HepG2 (cell line): Measurements from ENCODE around the gene TDRD5. TPM values are rescaled to one million over a fixed set of nuclear protein-coding genes. Genes with fewer than 3 reads are reported as not detected.
A peak's percentile ranks its signal among the peaks of the same experiment; 100 is the strongest.

Experiments used
- ATAC-seq: fragments of 200-7000 bp; cut with Tn5 transposase; 3 replicates; pipeline ENCODE4 v1.9.1; 2020; ENCODE audit warnings: mild to moderate bottlenecking, moderate library complexity
- BruUV-seq: library from RNA; stranded (reverse); fragments of 400-500 nt; replicated peaks from 2 replicates; lab custom pipeline; 2021; lab: Mats Ljungman, UMichigan
- CTCF ChIA-PET: fragments of 300-600 bp; formaldehyde crosslinking; extraction: SDS; loops from one replicate; lab custom pipeline; 2021; ENCODE audit warnings: low total read pairs, inconsistent platforms, low intra/inter-chr PET ratio; lab: Yijun Ruan, JAX
- POLR2A ChIA-PET: fragments of 350-600 bp; sonication (Branson Sonifier 250); formaldehyde crosslinking; loops from one replicate; lab custom pipeline; 2020; ENCODE audit warnings: antibody characterized with exemption, inconsistent platforms; lab: Yijun Ruan, JAX
- DNase-seq: peaks from one replicate; pipeline ENCODE4 v3.0.0-alpha.2; 2015; ENCODE audit warnings: low spot score
- FAIRE-seq: peaks from 3 replicates; lab custom pipeline; 2011; peaks lifted over from hg19 to GRCh38; lab: Jason Lieb, UNC
- H2AFZ ChIP-seq: one replicate; pipeline ENCODE4 v1.6.1; 2011; ENCODE audit warnings: low read length, inconsistent platforms
- H3K27ac ChIP-seq: fragments of 300-600 bp; 3 replicates; pipeline ENCODE4 v1.8.0; 2011; ENCODE audit warnings: mixed run types, mild to moderate bottlenecking, mixed read lengths, low read length, inconsistent platforms; ENCODE audit not compliant: insufficient read depth; ENCODE audit errors: extremely low read length
- H3K27me3 ChIP-seq, 2 experiments: fragments of 200-600 bp in 1 of 2; 2 replicates in 1 of 2; 3 replicates in 1 of 2; pipeline versions ENCODE4 v1.6.0 to v1.8.0; 2011; ENCODE audit warnings: low read length in 2 of 2, mild to moderate bottlenecking in 2 of 2, moderate library complexity in 2 of 2, inconsistent platforms in 1 of 2; ENCODE audit not compliant: insufficient read depth in 2 of 2, control insufficient read depth in 1 of 2
- H3K36me3 ChIP-seq, 2 experiments: fragments of 200-600 bp in 1 of 2; replicated peaks in 1 of 2; 2 replicates in 1 of 2; 3 replicates in 1 of 2; pipeline versions ENCODE4 v1.5.1 to v1.8.0; 2011; ENCODE audit warnings: low read length in 2 of 2, inconsistent platforms in 1 of 2; ENCODE audit not compliant: insufficient read depth in 2 of 2, control insufficient read depth in 1 of 2
- H3K4me1 ChIP-seq: 2 replicates; pipeline ENCODE4 v1.5.1; 2012; ENCODE audit warnings: low read length, inconsistent platforms; ENCODE audit not compliant: insufficient read depth
- H3K4me2 ChIP-seq: 2 replicates; pipeline ENCODE4 v1.6.0; 2011; ENCODE audit warnings: low read depth, low read length, inconsistent platforms
- H3K4me3 ChIP-seq, 3 experiments: fragments of 200-600 bp in 1 of 3; sonication (generic), shearing (Covaris generic) in 1 of 3; replicated peaks in 1 of 3; 2 replicates each; pipeline ENCODE4 v1.5.1; 2011 to 2016; ENCODE audit warnings: low read length in 3 of 3, inconsistent platforms in 2 of 3, low read depth in 2 of 3, mild to moderate bottlenecking in 2 of 3, control low read depth in 1 of 3, mixed read lengths in 1 of 3; ENCODE audit not compliant: insufficient read depth in 1 of 3
- H3K79me2 ChIP-seq: one replicate; pipeline ENCODE4 v1.6.1; 2011; ENCODE audit warnings: low read length, inconsistent platforms; ENCODE audit not compliant: insufficient read depth
- H3K9ac ChIP-seq: 2 replicates; pipeline ENCODE4 v1.6.0; 2011; ENCODE audit warnings: mild to moderate bottlenecking, low read depth, low read length, inconsistent platforms; ENCODE audit not compliant: insufficient read depth
- H3K9me3 ChIP-seq: 2 replicates; pipeline ENCODE4 v1.5.1; 2012; ENCODE audit warnings: mild to moderate bottlenecking, low read length
- H4K20me1 ChIP-seq: 2 replicates; pipeline ENCODE4 v1.6.0; 2011; ENCODE audit warnings: inconsistent platforms, mild to moderate bottlenecking, low read length, moderate library complexity; ENCODE audit not compliant: insufficient read depth
- MAFF ChIP-seq: IDR thresholded peaks from 2 replicates; pipeline ENCODE4 v1.6.1; 2011; ENCODE audit warnings: low read depth, low read length, improper control_type of control experiment
- MAFK ChIP-seq, 2 experiments: IDR thresholded peaks in 1 of 2; conservative IDR thresholded peaks in 1 of 2; 2 replicates each; pipeline ENCODE4 v1.6.1; 2011; ENCODE audit warnings: improper control_type of control experiment in 2 of 2, low read length in 2 of 2
- ZNF468 ChIP-seq: sonication (generic); formaldehyde crosslinking; IDR thresholded peaks from 2 replicates; pipeline ENCODE4 v1.8.0; 2022; ENCODE audit warnings: mild to moderate bottlenecking, moderate library complexity, missing genetic modification reagents
- ZNF607 ChIP-seq: sonication (generic); formaldehyde crosslinking; IDR thresholded peaks from 2 replicates; pipeline ENCODE4 v1.5.1; 2020; ENCODE audit warnings: missing genetic modification reagents, mild to moderate bottlenecking, borderline replicate concordance
- WGBS: methylation state at CpG from one replicate; pipeline ENCODE4 v1.1.6; 2017; ENCODE audit warnings: low lambda C conversion rate; 5-methylcytosine and 5-hydroxymethylcytosine counted together
- in situ Hi-C: cut with HindIII; loops from 2 replicates; pipeline ENCODE4 v1.10.0; 2017; ENCODE audit warnings: low pct_unique_long_range_greater_than_20kb; ENCODE audit not compliant: extremely low pct_ligation_motif_present
- intact Hi-C: fragments of 100-400 bp; cut with micrococcal nuclease; formaldehyde crosslinking; loops from one replicate; pipeline ENCODE4 v1.10.0; 2022; ENCODE audit not compliant: unreplicated experiment
- polyA plus RNA-seq, 8 experiments: library from polyadenylated mRNA; depleted of rRNA in 3 of 8; stranded (reverse) in 7 of 8; unstranded in 1 of 8; fragments of >200 nt; fragmentation: Illumina TruSeq in 4 of 8; extraction: Trizol in 4 of 8; gene quantifications; 2 replicates each; pipeline versions ENCODE4 v1.2.1 to v1.2.3, GENCODE V29; 2011 to 2016; ENCODE audit warnings: low read depth in 4 of 8, missing spikeins in 1 of 8, mixed read lengths in 1 of 8; ENCODE audit not compliant: insufficient read depth in 1 of 8
- total RNA-seq, 5 experiments: library from RNA; depleted of rRNA; stranded (reverse); fragments of >200 nt; fragmentation: Illumina TruSeq; extraction: Trizol; gene quantifications; 2 replicates each; pipeline ENCODE4 v1.2.3, GENCODE V29; 2016; ENCODE audit warnings: low read depth in 1 of 5
- TF ChIP-seq, protein P1 (sequence below): sonication (generic); formaldehyde crosslinking; IDR thresholded peaks from 2 replicates; pipeline ENCODE4 v1.4.0; 2020; ENCODE audit warnings: missing genetic modification reagents

TDRD5 gene
- total and polyA plus RNA-seq, 2 of the 13 experiments (the other 11 are each of a cell fraction or from before 2014, with no cell fraction given): not detected

DNA sequence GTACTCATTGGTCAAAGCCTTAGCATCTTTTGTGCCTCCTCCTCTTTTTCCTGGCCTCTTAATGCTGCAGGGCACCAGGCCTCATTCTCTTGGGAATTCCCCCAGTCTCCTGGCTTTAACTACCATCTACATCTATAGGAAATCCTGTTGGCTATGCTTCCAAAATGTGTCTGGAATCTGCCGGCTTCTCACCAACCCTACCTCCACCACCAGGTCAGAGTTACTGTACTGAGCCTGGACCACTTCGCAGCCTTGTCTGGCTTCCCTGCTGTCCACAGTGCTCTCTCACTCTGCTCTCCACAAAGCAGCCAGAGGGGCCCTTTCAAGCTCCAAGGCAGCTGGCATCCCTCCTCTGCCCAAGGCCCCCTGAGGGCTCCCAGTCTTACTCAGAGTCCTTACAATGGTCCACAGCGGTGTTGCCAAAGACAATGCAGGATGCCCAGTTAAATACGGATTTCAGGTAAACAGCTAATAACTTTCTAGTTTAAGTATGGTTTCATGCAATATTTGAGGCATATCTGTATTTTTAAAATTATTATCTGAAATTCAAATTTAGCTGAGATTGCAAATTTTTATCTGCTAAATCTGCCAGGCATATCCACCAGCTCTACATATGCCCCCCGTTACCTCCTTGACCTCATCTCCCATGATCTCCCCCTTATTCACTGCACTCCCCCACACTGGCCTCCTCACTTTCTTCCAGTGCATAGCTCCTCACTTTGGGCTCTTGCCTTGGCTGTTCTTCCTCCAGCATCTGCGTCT lies 117.0 kb downstream of the TDRD5 start:
- ChIA-PET POLR2A (no interaction called here), CTCF (no interaction called here)
- Histone ChIP-seq H4K20me1 (no peaks in the 10 kb centered on the region), H3K27me3 (peaks cover 0 to 11% of the 10 kb centered on the region in 2 experiments; a peak in 2 of 5 replicates), H3K4me1 (no peaks in the 10 kb centered on the region), H3K4me3 (no peak overlapping the region), H3K9me3 (peaks cover 6% of the 10 kb centered on the region; the same call in 1 of the 2 replicates), H3K4me2 (no peak overlapping the region), H3K9ac (no peak overlapping the region), H3K27ac (no peak overlapping the region), H3K36me3 (no peaks in the 10 kb centered on the region), H3K79me2 (no peaks in the 10 kb centered on the region), H2AFZ (no peak overlapping the region)
- BruUV-seq: no TSS peak
- intact Hi-C loops (no loop called here), in situ Hi-C loops (loop anchor here (5.0 kb wide), 1 partner anchor 109 kb away; no protein-coding TSS in a partner anchor)
- TF ChIP-seq MAFK (conservative IDR thresholded peaks at IDR 0.05 in 1 of 2, IDR thresholded peaks at IDR 0.05 in 1 of 2; ENCODE audit: low read length in 2 of 2) (peak; percentile 75 to 93), MAFF (peak; percentile 89), ZNF607 (no peak)
- ATAC-seq (no peak), DNase-seq (no peak), FAIRE-seq (no peak)
- WGBS: 22% methylated on average over 5 of the region's 6 CpGs

DNA sequence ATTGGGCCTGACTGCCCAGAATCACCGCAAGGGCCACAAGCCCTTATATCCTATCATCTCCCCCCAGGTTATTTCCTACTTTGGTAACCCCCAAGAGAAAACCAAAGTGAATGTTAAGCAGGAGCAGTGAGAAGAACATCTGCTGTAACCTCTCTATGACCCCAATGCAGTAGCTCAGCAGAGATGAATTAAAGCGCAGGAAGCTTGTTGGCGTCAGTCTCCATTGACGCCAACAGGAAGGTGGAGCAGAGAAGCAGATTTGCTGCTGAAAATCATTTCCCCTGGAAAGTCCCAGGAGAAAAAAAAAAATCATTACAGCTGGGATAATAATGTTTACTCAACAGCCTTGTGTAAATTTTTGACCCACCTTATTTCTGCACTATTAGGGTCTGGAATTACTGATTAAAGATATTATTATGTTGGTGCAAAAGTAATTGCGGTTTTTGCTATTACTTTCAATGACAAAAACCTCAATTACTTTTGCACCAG lies 118.3 kb downstream of the TDRD5 start:
- POLR2A ChIA-PET: no interaction called here
- DNase-seq (no peak), FAIRE-seq (no peak), ATAC-seq (no peak)
- Histone ChIP-seq H3K36me3 (no peaks in the 10 kb centered on the region), H3K4me3 (no peak overlapping the region), H3K9ac (no peak overlapping the region), H3K79me2 (no peaks in the 10 kb centered on the region), H3K4me1 (no peaks in the 10 kb centered on the region), H4K20me1 (no peaks in the 10 kb centered on the region), H3K9me3 (peaks cover 16% of the 10 kb centered on the region), H3K27me3 (peaks cover 0 to 11% of the 10 kb centered on the region in 2 experiments; a peak in 2 of 5 replicates), H3K4me2 (no peak overlapping the region), H2AFZ (no peak overlapping the region), H3K27ac (no peak overlapping the region)
- BruUV-seq: no TSS peak
- intact Hi-C loops (no loop called here), in situ Hi-C loops (loop anchor here (5.0 to 10.0 kb wide), 2 partner anchors 107 to 465 kb away; no protein-coding TSS in a partner anchor)
- CTCF ChIA-PET: interaction anchor here (1.3 kb wide), 1 partner anchor 100 kb away, joined by 4 read pairs; no protein-coding TSS in a partner anchor
- 19% methylated on average over 5 of the region's 5 CpGs for WGBS
- TF ChIP-seq ZNF468 (CRISPR knock-in tag): no peak
- TF ChIP-seq, protein P1, sequence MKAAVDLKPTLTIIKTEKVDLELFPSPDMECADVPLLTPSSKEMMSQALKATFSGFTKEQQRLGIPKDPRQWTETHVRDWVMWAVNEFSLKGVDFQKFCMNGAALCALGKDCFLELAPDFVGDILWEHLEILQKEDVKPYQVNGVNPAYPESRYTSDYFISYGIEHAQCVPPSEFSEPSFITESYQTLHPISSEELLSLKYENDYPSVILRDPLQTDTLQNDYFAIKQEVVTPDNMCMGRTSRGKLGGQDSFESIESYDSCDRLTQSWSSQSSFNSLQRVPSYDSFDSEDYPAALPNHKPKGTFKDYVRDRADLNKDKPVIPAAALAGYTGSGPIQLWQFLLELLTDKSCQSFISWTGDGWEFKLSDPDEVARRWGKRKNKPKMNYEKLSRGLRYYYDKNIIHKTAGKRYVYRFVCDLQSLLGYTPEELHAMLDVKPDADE (CRISPR knock-in tag): no peak
